GM12878 (cell line): Measurements from ENCODE around the gene VPS29. TPM values are rescaled to one million over a fixed set of nuclear protein-coding genes. Genes with fewer than 3 reads are reported as not detected.

Experiments used
- ATAC-seq: fragments of 200-7000 bp; cut with Tn5 transposase; 3 replicates; pipeline ENCODE4 v1.9.1; 2020; ENCODE audit warnings: mild to moderate bottlenecking, moderate library complexity
- BruUV-seq: library from RNA; stranded (reverse); fragments of 400-500 nt; replicated peaks from 2 replicates; lab custom pipeline; 2021; lab: Mats Ljungman, UMichigan
- CTCF ChIA-PET: fragments of 300-600 bp; sonication (Branson Sonifier 250); formaldehyde crosslinking; extraction: SDS; loops from one replicate; lab custom pipeline; 2021; ENCODE audit warnings: inconsistent platforms; lab: Yijun Ruan, JAX
- POLR2A ChIA-PET: fragments of 350-600 bp; formaldehyde crosslinking; extraction: SDS; loops from one replicate; lab custom pipeline; 2021; ENCODE audit warnings: inconsistent platforms; lab: Charles Lee
- RAD21 ChIA-PET: fragments of 300-600 bp; sonication (Branson Sonifier 250); formaldehyde crosslinking; loops from one replicate; lab custom pipeline; 2023; ENCODE audit warnings: antibody characterized with exemption; ENCODE audit not compliant: unreplicated experiment; lab: Charles Lee
- SMC1A ChIA-PET: fragments of 300-600 bp; sonication (Branson Sonifier 250); formaldehyde crosslinking; loops from one replicate; lab custom pipeline; 2023; ENCODE audit not compliant: unreplicated experiment, uncharacterized antibody; lab: Charles Lee
- DNase-seq: peaks from one replicate; pipeline ENCODE4 v3.0.0-alpha.2; 2011; ENCODE audit warnings: low read depth, low spot score
- FAIRE-seq: peaks from 3 replicates; lab custom pipeline; 2011; peaks lifted over from hg19 to GRCh38; lab: Jason Lieb, UNC
- H2AFZ ChIP-seq: 2 replicates; pipeline ENCODE4 v1.6.0; 2011; ENCODE audit warnings: low read depth, low read length, control low read depth; ENCODE audit not compliant: control insufficient read depth
- H3K27ac ChIP-seq: 2 replicates; pipeline ENCODE4 v1.5.1; 2011; ENCODE audit warnings: control low read depth; ENCODE audit not compliant: control insufficient read depth, insufficient read depth
- H3K27me3 ChIP-seq, 2 experiments: replicated peaks in 1 of 2; 2 replicates each; pipeline versions ENCODE4 v1.6.0 to v1.6.1; 2011; ENCODE audit warnings: low read length in 1 of 2; ENCODE audit not compliant: control insufficient read depth in 2 of 2, insufficient read depth in 2 of 2
- H3K36me3 ChIP-seq, 2 experiments: 2 replicates each; pipeline ENCODE4 v1.5.1; 2011; ENCODE audit warnings: low read length in 1 of 2; ENCODE audit not compliant: control insufficient read depth in 2 of 2, insufficient read depth in 2 of 2
- H3K4me1 ChIP-seq: 2 replicates; pipeline ENCODE4 v1.6.1; 2011; ENCODE audit warnings: mild to moderate bottlenecking, low read length, moderate library complexity, mixed read lengths; ENCODE audit not compliant: control insufficient read depth, insufficient read depth
- H3K4me2 ChIP-seq: 2 replicates; pipeline ENCODE4 v1.6.0; 2011; ENCODE audit warnings: control low read depth; ENCODE audit not compliant: control insufficient read depth, insufficient read depth
- H3K4me3 ChIP-seq: fragments of 200-600 bp; sonication (generic); 2 replicates; pipeline ENCODE4 v1.5.1; 2016
- H3K79me2 ChIP-seq: 2 replicates; pipeline ENCODE4 v1.6.0; 2011; ENCODE audit warnings: low read length; ENCODE audit not compliant: control insufficient read depth, insufficient read depth
- H3K9ac ChIP-seq: 2 replicates; pipeline ENCODE4 v1.8.0; 2011; ENCODE audit warnings: low read length, control low read depth, mixed read lengths; ENCODE audit not compliant: control insufficient read depth, insufficient read depth
- H3K9me3 ChIP-seq: replicated peaks from 3 replicates; pipeline ENCODE4 v1.5.1; 2011; ENCODE audit warnings: mild to moderate bottlenecking, low read length; ENCODE audit not compliant: control insufficient read depth, insufficient read depth
- H4K20me1 ChIP-seq: 2 replicates; pipeline ENCODE4 v1.6.0; 2011; ENCODE audit not compliant: control insufficient read depth, insufficient read depth
- CHD2 ChIP-seq: IDR thresholded peaks from 2 replicates; pipeline ENCODE4 v1.6.1; 2011; ENCODE audit warnings: low read depth, low read length, improper control_type of control experiment, borderline replicate concordance
- EED ChIP-seq: sonication (generic); IDR thresholded peaks from 2 replicates; pipeline ENCODE4 v1.6.1; 2016; ENCODE audit warnings: antibody characterized with exemption, low read depth
- ETV6 ChIP-seq, 2 experiments: fragments of 450-650 bp in 1 of 2; IDR thresholded peaks in 1 of 2; conservative IDR thresholded peaks in 1 of 2; 2 replicates each; pipeline ENCODE4 v1.6.1; 2014; ENCODE audit warnings: antibody characterized with exemption in 1 of 2, borderline replicate concordance in 1 of 2, low read depth in 1 of 2, mild to moderate bottlenecking in 1 of 2, moderate library complexity in 1 of 2
- HDGF ChIP-seq: fragments of 450-650 bp; IDR thresholded peaks from 2 replicates; pipeline ENCODE4 v1.6.1; 2016; ENCODE audit warnings: antibody characterized with exemption
- IKZF1 ChIP-seq: fragments of 450-650 bp; conservative IDR thresholded peaks from 2 replicates; pipeline ENCODE4 v1.6.1; 2017; ENCODE audit warnings: antibody characterized with exemption, mild to moderate bottlenecking
- MAX ChIP-seq: IDR thresholded peaks from 2 replicates; pipeline ENCODE4 v1.6.1; 2012; ENCODE audit warnings: low read depth, low read length, improper control_type of control experiment
- NBN ChIP-seq: fragments of 450-650 bp; IDR thresholded peaks from 2 replicates; pipeline ENCODE4 v1.6.1; 2016
- NKRF ChIP-seq: fragments of 450-650 bp; conservative IDR thresholded peaks from 2 replicates; pipeline ENCODE4 v1.6.1; 2017; ENCODE audit warnings: mild to moderate bottlenecking, moderate library complexity
- RAD21 ChIP-seq: IDR thresholded peaks from 2 replicates; pipeline ENCODE4 v1.6.1; 2011; ENCODE audit warnings: mild to moderate bottlenecking, low read depth, low read length, moderate library complexity; ENCODE audit not compliant: insufficient read depth
- TCF12 ChIP-seq: IDR thresholded peaks from 2 replicates; pipeline ENCODE4 v1.6.1; 2011; ENCODE audit warnings: low read depth, mild to moderate bottlenecking, low read length
- TCF3 ChIP-seq: IDR thresholded peaks from 2 replicates; pipeline ENCODE4 v1.6.1; 2012; ENCODE audit warnings: low read depth, mild to moderate bottlenecking, low read length, borderline replicate concordance; ENCODE audit not compliant: insufficient read depth
- ZNF274 ChIP-seq: IDR thresholded peaks from one replicate; pipeline ENCODE4 v1.8.0; 2011; ENCODE audit not compliant: insufficient read length, insufficient read depth
- WGBS: methylation state at CpG from one replicate; pipeline ENCODE4 v1.1.6; 2016; ENCODE audit warnings: low lambda C conversion rate; ENCODE audit not compliant: insufficient replicate concordance, insufficient coverage; ENCODE audit errors: missing lambda C conversion rate; 5-methylcytosine and 5-hydroxymethylcytosine counted together
- in situ Hi-C: fragments of 300-500 bp; cut with MboI; formaldehyde crosslinking; loops from 9 replicates; pipeline ENCODE4 v1.14.3; 2018; ENCODE audit warnings: mixed read lengths
- intact Hi-C: fragments of 100-400 bp; cut with micrococcal nuclease; formaldehyde crosslinking; loops from one replicate; pipeline ENCODE4 v1.14.2; 2022; ENCODE audit not compliant: unreplicated experiment
- polyA plus RNA-seq, 11 experiments: library from polyadenylated mRNA; depleted of rRNA in 4 of 11; unstranded in 6 of 11; stranded (reverse) in 5 of 11; fragments of >200 nt; fragmentation: Nextera tagmentation in 4 of 11; fragmentation: Illumina TruSeq in 1 of 11; extraction: Ambion mirVana in 4 of 11; extraction: Trizol in 1 of 11; gene quantifications; 1 replicate in 1 of 11; 2 replicates in 10 of 11; pipeline versions ENCODE4 v1.2.1 to v1.2.3, GENCODE V29; 2011 to 2016; ENCODE audit warnings: inconsistent platforms in 2 of 11, missing spikeins in 2 of 11, low read depth in 1 of 11
- total RNA-seq, 4 experiments: library from RNA; depleted of rRNA in 3 of 4; stranded (reverse); fragments of >200 nt in 3 of 4; fragmentation: Illumina TruSeq in 1 of 4; extraction: Trizol in 1 of 4; gene quantifications; 2 replicates each; pipeline versions ENCODE4 v1.2.1 to v1.2.3, GENCODE V29; 2013 to 2021

The VPS29 gene
- total and polyA plus RNA-seq, 10 of the 15 experiments (the other 5 are each of a cell fraction or from before 2014, with no cell fraction given): 65.3 to 405 (median 206) TPM

GRCh38 chr12:110547090-110547489 is 45.2 kb upstream of the VPS29 start:
- Histone ChIP-seq H3K4me2 (no peak overlapping the region), H2AFZ (no peak overlapping the region), H3K4me3 (no peak overlapping the region), H4K20me1 (peaks cover 4% of the 10 kb centered on the region), H3K36me3 (peaks cover 6 to 47% of the 10 kb centered on the region in 2 experiments), H3K27ac (no peak overlapping the region), H3K4me1 (peaks cover 30% of the 10 kb centered on the region), H3K27me3 (no peaks in the 10 kb centered on the region), H3K9me3 (no peaks in the 10 kb centered on the region), H3K79me2 (peaks cover 82% of the 10 kb centered on the region), H3K9ac (no peak overlapping the region)
- CTCF ChIA-PET: no interaction called here
- DNase-seq: no peak
- RAD21 ChIA-PET: interaction anchor here (0.7 to 2.6 kb wide), 2 partner anchors 14 to 54 kb away, joined by 3 to 7 read pairs; no protein-coding TSS in a partner anchor
- POLR2A ChIA-PET: interaction anchor here (0.5 to 2.6 kb wide), 2 partner anchors 29 to 33 kb away, joined by 3 to 12 read pairs; no protein-coding TSS in a partner anchor
- TF ChIP-seq NBN: no peak
- no peak for TF ChIP-seq TCF3
- TF ChIP-seq RAD21: no peak
- TF ChIP-seq EED: no peak
- no peak for TF ChIP-seq HDGF
- no peak for TF ChIP-seq ETV6 (conservative IDR thresholded peaks at IDR 0.05 in 1 of 2, IDR thresholded peaks at IDR 0.05 in 1 of 2; ENCODE audit: borderline replicate concordance in 1 of 2, low read depth in 1 of 2)
- no peak for TF ChIP-seq MAX
- no peak for TF ChIP-seq CHD2
- no peak for TF ChIP-seq ZNF274
- no peak for TF ChIP-seq NKRF
- TF ChIP-seq TCF12: no peak
- TF ChIP-seq IKZF1: no peak
- FAIRE-seq: no peak
- whole genome bisulfite sequencing: 100% methylated on average over 2 of the region's 2 CpGs
- intact Hi-C loops (loop anchor here (5.0 kb wide), 1 partner anchor 35 kb away; no protein-coding TSS in a partner anchor), in situ Hi-C loops (no loop called here)
- no TSS peak for BruUV-seq
- SMC1A ChIA-PET: interaction anchor here (0.9 kb wide), 1 partner anchor 50 kb away, joined by 3 read pairs; no protein-coding TSS in a partner anchor
- no peak for ATAC-seq
